ENCODE data around the gene WIPF1. TPM values are rescaled to one million over a fixed set of nuclear protein-coding genes. Genes with fewer than 3 reads are reported as not detected.

The WIPF1 gene
- total and polyA plus RNA-seq, 2 experiments from 2014 or later: 20.1 to 32.7 TPM

- H3K27ac ChIP-seq: no peak overlapping the region
These were observed 18.4 kb upstream of the WIPF1 start for GRCh38 chr2:174615871-174616436.

GRCh38 chr2:174614261-174614660 is 16.7 kb upstream of the WIPF1 start:
- Histone ChIP-seq H3K4me1 (ENCODE audit: insufficient read depth) (peaks cover 23% of the 10 kb centered on the region), H2AFZ (no peak overlapping the region)

More at GRCh38 chr2:174615871-174616436, 18.4 kb upstream of the WIPF1 start:
- Histone ChIP-seq H3K4me3 (no peak overlapping the region), H3K36me3 (replicated peaks; ENCODE audit: insufficient read depth, low read depth) (no peaks in the 10 kb centered on the region), H3K4me1 (ENCODE audit: insufficient read depth) (peaks cover 23% of the 10 kb centered on the region), H3K9me2 (replicated peaks; ENCODE audit: insufficient read depth) (no peaks in the 10 kb centered on the region), H2AFZ (no peak overlapping the region), H3K27me3 (no peaks in the 10 kb centered on the region), H4K20me1 (ENCODE audit: insufficient read depth, poor library complexity, severe bottlenecking) (no peaks in the 10 kb centered on the region), H3K79me2 (peaks cover 6% of the 10 kb centered on the region), H3K4me2 (no peak overlapping the region), H3K9me3 (ENCODE audit: low read depth) (no peaks in the 10 kb centered on the region)
- TF ChIP-seq EZH2phosphoT487 (IDR thresholded peaks at IDR 0.05; ENCODE audit: low read depth, severe bottlenecking, unreplicated experiment) (no peak), CTCF (IDR thresholded peaks at IDR 0.05; ENCODE audit: poor library complexity) (no peak), EZH2 (IDR thresholded peaks at IDR 0.05; ENCODE audit: borderline replicate concordance) (no peak)
- no peak for DNase-seq (ENCODE audit: low spot score)
- WGBS (ENCODE audit: low lambda C conversion rate, missing lambda C conversion rate): 76% methylated on average over 4 of the region's 4 CpGs

GRCh38 chr2:174613531-174613930 is 15.9 kb upstream of the WIPF1 start:
- H3K4me2 ChIP-seq: peak overlapping the region; percentile 28
- H3K79me2 ChIP-seq: peaks cover 6% of the 10 kb centered on the region
- H3K36me3 ChIP-seq (replicated peaks; ENCODE audit: insufficient read depth, low read depth): no peaks in the 10 kb centered on the region
- H3K27ac ChIP-seq: peak overlapping the region; percentile 50
- H4K20me1 ChIP-seq (ENCODE audit: insufficient read depth, poor library complexity, severe bottlenecking): no peaks in the 10 kb centered on the region
- H3K9me3 ChIP-seq (ENCODE audit: low read depth): no peaks in the 10 kb centered on the region
- no peak for DNase-seq (ENCODE audit: low spot score)
- TF ChIP-seq EZH2phosphoT487 (IDR thresholded peaks at IDR 0.05; ENCODE audit: low read depth, severe bottlenecking, unreplicated experiment) (no peak), CTCF (IDR thresholded peaks at IDR 0.05; ENCODE audit: poor library complexity) (no peak), EZH2 (IDR thresholded peaks at IDR 0.05; ENCODE audit: borderline replicate concordance) (no peak)
- WGBS (ENCODE audit: low lambda C conversion rate, missing lambda C conversion rate): 50% methylated on average over 2 of the region's 2 CpGs
- peaks cover 23% of the 10 kb centered on the region for H3K4me1 ChIP-seq (ENCODE audit: insufficient read depth)
- no peak overlapping the region for H3K4me3 ChIP-seq
- no peaks in the 10 kb centered on the region for H3K9me2 ChIP-seq (replicated peaks; ENCODE audit: insufficient read depth)
- no peaks in the 10 kb centered on the region for H3K27me3 ChIP-seq
- no peak overlapping the region for H2AFZ ChIP-seq

More at GRCh38 chr2:174614261-174614660, 16.7 kb upstream of the WIPF1 start:
- H3K4me3 ChIP-seq: no peak overlapping the region
- DNase-seq (ENCODE audit: low spot score): no peak
- H3K4me2 ChIP-seq: peak overlapping the region; percentile 28
- peak overlapping the region; percentile 50 for H3K27ac ChIP-seq
- H3K27me3 ChIP-seq: no peaks in the 10 kb centered on the region
- H4K20me1 ChIP-seq (ENCODE audit: insufficient read depth, poor library complexity, severe bottlenecking): no peaks in the 10 kb centered on the region
- TF ChIP-seq CTCF (IDR thresholded peaks at IDR 0.05; ENCODE audit: poor library complexity) (no peak), EZH2 (IDR thresholded peaks at IDR 0.05; ENCODE audit: borderline replicate concordance) (no peak), EZH2phosphoT487 (IDR thresholded peaks at IDR 0.05; ENCODE audit: low read depth, severe bottlenecking, unreplicated experiment) (no peak)
- H3K36me3 ChIP-seq (replicated peaks; ENCODE audit: insufficient read depth, low read depth): no peaks in the 10 kb centered on the region
- H3K9me3 ChIP-seq (ENCODE audit: low read depth): no peaks in the 10 kb centered on the region
- no peaks in the 10 kb centered on the region for H3K9me2 ChIP-seq (replicated peaks; ENCODE audit: insufficient read depth)
- WGBS (ENCODE audit: low lambda C conversion rate, missing lambda C conversion rate): 37% methylated on average over 4 of the region's 4 CpGs
- peaks cover 6% of the 10 kb centered on the region for H3K79me2 ChIP-seq

All from hepatocyte (in vitro differentiated cells).